Thyroid gland (tissue), 4 donors: ENCODE results near the gene ELP5.

Experiments used
- CTCF ChIP-seq, 6 experiments: fragments of 200-600 bp in 3 of 6; fragments of 450-650 bp in 3 of 6; sonication (generic) in 3 of 6; IDR thresholded peaks; one replicate each; pipeline ENCODE4 v1.5.1; 2016 to 2019; ENCODE audit warnings: antibody characterized with exemption in 6 of 6, mild to moderate bottlenecking in 2 of 6, inconsistent platforms in 1 of 6, moderate library complexity in 1 of 6
- POLR2A ChIP-seq, 2 donors: fragments of 450-650 bp; IDR thresholded peaks; one replicate each; pipeline ENCODE4 v1.6.1; 2017; ENCODE audit warnings: antibody characterized with exemption in 2 of 2, mild to moderate bottlenecking in 2 of 2, moderate library complexity in 1 of 2

- TF ChIP-seq CTCF (IDR thresholded peaks at IDR 0.05) (no peak), POLR2A (IDR thresholded peaks at IDR 0.05) (no peak)
Measured at GRCh38 chr17:7240375-7240774, 11.6 kb upstream of the ELP5 start.
